ENCODE data around the gene PRICKLE2.
"Not testable (repeated sequence)": the region's sequence is repeated elsewhere in the genome, so short reads cannot be mapped to it uniquely, and the experiment has no call there.

Gene PRICKLE2

GRCh38 chr3:64094713-64095079, 130.6 kb downstream of the PRICKLE2 start:
- DNase-seq, result no peak
- Histone ChIP-seq H3K4me1 (ENCODE audit: control insufficient read depth, insufficient read depth, low read length, poor library complexity, severe bottlenecking) (no peaks in the 10 kb centered on the region), H3K4me3 (ENCODE audit: insufficient read depth, low read depth, low read length, poor library complexity, severe bottlenecking) (no peak overlapping the region), H3K9me3 (ENCODE audit: control insufficient read depth, low read length) (no peaks in the 10 kb centered on the region), H3K27me3 (replicated peaks; ENCODE audit: control insufficient read depth, insufficient read depth, low read length, poor library complexity, severe bottlenecking) (no peaks in the 10 kb centered on the region), H3K36me3 (ENCODE audit: control insufficient read depth, insufficient read depth, low read length) (no peaks in the 10 kb centered on the region), H3K27ac (ENCODE audit: insufficient read depth, low read length, poor library complexity, severe bottlenecking) (no peak overlapping the region)

- Histone ChIP-seq H3K4me3 (ENCODE audit: insufficient read depth, low read depth, low read length, poor library complexity, severe bottlenecking) (no peak overlapping the region), H3K4me1 (ENCODE audit: control insufficient read depth, insufficient read depth, low read length, poor library complexity, severe bottlenecking) (no peaks in the 10 kb centered on the region), H3K27ac (ENCODE audit: insufficient read depth, low read length, poor library complexity, severe bottlenecking) (no peak overlapping the region), H3K9me3 (ENCODE audit: control insufficient read depth, low read length) (no peaks in the 10 kb centered on the region), H3K36me3 (ENCODE audit: control insufficient read depth, insufficient read depth, low read length) (no peaks in the 10 kb centered on the region), H3K27me3 (replicated peaks; ENCODE audit: control insufficient read depth, insufficient read depth, low read length, poor library complexity, severe bottlenecking) (no peaks in the 10 kb centered on the region)
- no peak for DNase-seq
Observed at GRCh38 chr3:64093825-64094712, 131.2 kb downstream of the PRICKLE2 start.

GRCh38 chr3:64093211-64093610, 132.1 kb downstream of the PRICKLE2 start:
- H3K9me3 ChIP-seq (ENCODE audit: control insufficient read depth, low read length), result no peaks in the 10 kb centered on the region
- H3K36me3 ChIP-seq (ENCODE audit: control insufficient read depth, insufficient read depth, low read length), result no peaks in the 10 kb centered on the region
- H3K27ac ChIP-seq (ENCODE audit: insufficient read depth, low read length, poor library complexity, severe bottlenecking), result no peak overlapping the region
- no peaks in the 10 kb centered on the region for H3K4me1 ChIP-seq (ENCODE audit: control insufficient read depth, insufficient read depth, low read length, poor library complexity, severe bottlenecking)
- no peak overlapping the region for H3K4me3 ChIP-seq (ENCODE audit: insufficient read depth, low read depth, low read length, poor library complexity, severe bottlenecking)
- H3K27me3 ChIP-seq (replicated peaks; ENCODE audit: control insufficient read depth, insufficient read depth, low read length, poor library complexity, severe bottlenecking), result no peaks in the 10 kb centered on the region
- no peak for DNase-seq

- H3K9me3 ChIP-seq (ENCODE audit: control insufficient read depth, low read length), result no peaks in the 10 kb centered on the region
- H3K4me3 ChIP-seq (ENCODE audit: insufficient read depth, low read depth, low read length, poor library complexity, severe bottlenecking), result no peak overlapping the region
- no peaks in the 10 kb centered on the region for H3K36me3 ChIP-seq (ENCODE audit: control insufficient read depth, insufficient read depth, low read length)
- no peak for DNase-seq
- no peaks in the 10 kb centered on the region for H3K27me3 ChIP-seq (replicated peaks; ENCODE audit: control insufficient read depth, insufficient read depth, low read length, poor library complexity, severe bottlenecking)
- H3K27ac ChIP-seq (ENCODE audit: insufficient read depth, low read length, poor library complexity, severe bottlenecking), result no peak overlapping the region
- no peaks in the 10 kb centered on the region for H3K4me1 ChIP-seq (ENCODE audit: control insufficient read depth, insufficient read depth, low read length, poor library complexity, severe bottlenecking)
Observed at GRCh38 chr3:64091501-64091900, 133.8 kb downstream of the PRICKLE2 start.

- DNase-seq; H3K4me3 ChIP-seq (ENCODE audit: insufficient read depth, low read depth, low read length, poor library complexity, severe bottlenecking); H3K36me3 ChIP-seq (ENCODE audit: control insufficient read depth, insufficient read depth, low read length); H3K4me1 ChIP-seq (ENCODE audit: control insufficient read depth, insufficient read depth, low read length, poor library complexity, severe bottlenecking); H3K27me3 ChIP-seq (replicated peaks; ENCODE audit: control insufficient read depth, insufficient read depth, low read length, poor library complexity, severe bottlenecking); H3K27ac ChIP-seq (ENCODE audit: insufficient read depth, low read length, poor library complexity, severe bottlenecking); H3K9me3 ChIP-seq (ENCODE audit: control insufficient read depth, low read length): not testable (repeated sequence)
Observed at GRCh38 chr3:64089386-64089785, 135.9 kb downstream of the PRICKLE2 start.

- no peak overlapping the region for H3K27ac ChIP-seq (ENCODE audit: insufficient read depth, low read length, poor library complexity, severe bottlenecking)
- H3K36me3 ChIP-seq (ENCODE audit: control insufficient read depth, insufficient read depth, low read length), result no peaks in the 10 kb centered on the region
- H3K9me3 ChIP-seq (ENCODE audit: control insufficient read depth, low read length), result no peaks in the 10 kb centered on the region
- no peaks in the 10 kb centered on the region for H3K4me1 ChIP-seq (ENCODE audit: control insufficient read depth, insufficient read depth, low read length, poor library complexity, severe bottlenecking)
- H3K27me3 ChIP-seq (replicated peaks; ENCODE audit: control insufficient read depth, insufficient read depth, low read length, poor library complexity, severe bottlenecking), result no peaks in the 10 kb centered on the region
- DNase-seq, result no peak
- H3K4me3 ChIP-seq (ENCODE audit: insufficient read depth, low read depth, low read length, poor library complexity, severe bottlenecking), result no peak overlapping the region
Observed at GRCh38 chr3:64088408-64089205, 136.7 kb downstream of the PRICKLE2 start.

GRCh38 chr3:64086479-64087252, 138.6 kb downstream of the PRICKLE2 start:
- no peak overlapping the region for H3K27ac ChIP-seq (ENCODE audit: insufficient read depth, low read length, poor library complexity, severe bottlenecking)
- no peaks in the 10 kb centered on the region for H3K36me3 ChIP-seq (ENCODE audit: control insufficient read depth, insufficient read depth, low read length)
- DNase-seq, result no peak
- no peaks in the 10 kb centered on the region for H3K4me1 ChIP-seq (ENCODE audit: control insufficient read depth, insufficient read depth, low read length, poor library complexity, severe bottlenecking)
- no peaks in the 10 kb centered on the region for H3K9me3 ChIP-seq (ENCODE audit: control insufficient read depth, low read length)
- H3K4me3 ChIP-seq (ENCODE audit: insufficient read depth, low read depth, low read length, poor library complexity, severe bottlenecking), result no peak overlapping the region
- no peaks in the 10 kb centered on the region for H3K27me3 ChIP-seq (replicated peaks; ENCODE audit: control insufficient read depth, insufficient read depth, low read length, poor library complexity, severe bottlenecking)

- H3K27me3 ChIP-seq (replicated peaks; ENCODE audit: control insufficient read depth, insufficient read depth, low read length, poor library complexity, severe bottlenecking), result no peaks in the 10 kb centered on the region
- no peaks in the 10 kb centered on the region for H3K9me3 ChIP-seq (ENCODE audit: control insufficient read depth, low read length)
- no peak overlapping the region for H3K4me3 ChIP-seq (ENCODE audit: insufficient read depth, low read depth, low read length, poor library complexity, severe bottlenecking)
- H3K4me1 ChIP-seq (ENCODE audit: control insufficient read depth, insufficient read depth, low read length, poor library complexity, severe bottlenecking), result no peaks in the 10 kb centered on the region
- no peaks in the 10 kb centered on the region for H3K36me3 ChIP-seq (ENCODE audit: control insufficient read depth, insufficient read depth, low read length)
- no peak for DNase-seq
- H3K27ac ChIP-seq (ENCODE audit: insufficient read depth, low read length, poor library complexity, severe bottlenecking), result no peak overlapping the region
Observed at GRCh38 chr3:64084640-64085039, 140.6 kb downstream of the PRICKLE2 start.

GRCh38 chr3:64083575-64083974, 141.7 kb downstream of the PRICKLE2 start:
- Histone ChIP-seq H3K9me3 (ENCODE audit: control insufficient read depth, low read length) (no peaks in the 10 kb centered on the region), H3K27ac (ENCODE audit: insufficient read depth, low read length, poor library complexity, severe bottlenecking) (no peak overlapping the region)
- DNase-seq, result no peak

More at GRCh38 chr3:64083575-64083974, 141.7 kb downstream of the PRICKLE2 start:
- no peaks in the 10 kb centered on the region for H3K4me1 ChIP-seq (ENCODE audit: control insufficient read depth, insufficient read depth, low read length, poor library complexity, severe bottlenecking)
- H3K27me3 ChIP-seq (replicated peaks; ENCODE audit: control insufficient read depth, insufficient read depth, low read length, poor library complexity, severe bottlenecking), result no peaks in the 10 kb centered on the region
- no peak overlapping the region for H3K4me3 ChIP-seq (ENCODE audit: insufficient read depth, low read depth, low read length, poor library complexity, severe bottlenecking)
- H3K36me3 ChIP-seq (ENCODE audit: control insufficient read depth, insufficient read depth, low read length), result no peaks in the 10 kb centered on the region
